Sigmoid colon (tissue), 4 donors: ENCODE measurements around the gene OR5AR1.

ENCODE experiments used
- EP300 ChIP-seq, 4 donors: sonication (generic); formaldehyde crosslinking; IDR thresholded peaks; one replicate each; pipeline ENCODE4 v1.6.1; 2017; ENCODE audit warnings: antibody characterized with exemption in 4 of 4
- POLR2A ChIP-seq, 2 donors: fragments of 450-650 bp; IDR thresholded peaks; one replicate each; pipeline ENCODE4 v1.6.1; 2016; ENCODE audit warnings: antibody characterized with exemption in 2 of 2, mild to moderate bottlenecking in 2 of 2, moderate library complexity in 2 of 2
- POLR2AphosphoS5 ChIP-seq, 4 donors: sonication (generic); formaldehyde crosslinking; IDR thresholded peaks; one replicate each; pipeline ENCODE4 v1.6.1; 2017; ENCODE audit warnings: antibody characterized with exemption in 4 of 4
- TF ChIP-seq, protein P1 (sequence below), 4 experiments: fragments of 450-650 bp in 3 of 4; fragments of 200-600 bp in 1 of 4; IDR thresholded peaks; one replicate each; pipeline ENCODE4 v1.5.1; 2016 to 2019; ENCODE audit warnings: antibody characterized with exemption in 4 of 4, mild to moderate bottlenecking in 3 of 4, moderate library complexity in 2 of 4

DNA sequence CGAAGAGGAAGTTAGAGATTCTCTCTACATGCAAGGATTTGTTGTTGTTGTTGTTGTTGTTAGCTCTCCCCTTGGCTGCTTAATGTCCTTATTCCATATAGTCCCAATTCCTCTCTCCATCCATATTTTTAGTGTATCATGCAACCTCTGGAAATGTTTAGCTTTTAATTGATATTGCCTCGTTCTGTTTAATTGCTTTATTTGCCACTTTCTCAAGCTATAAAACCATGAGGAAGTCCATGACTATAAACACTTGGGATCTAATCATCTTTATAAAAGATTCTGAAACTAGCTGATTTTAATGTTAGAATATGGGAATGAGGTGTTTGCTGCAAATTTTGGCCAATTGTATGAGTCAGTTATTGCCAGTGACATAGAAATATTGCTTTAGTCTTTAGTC, 29.9 kb downstream of the OR5AR1 start:
- TF ChIP-seq, protein P1, sequence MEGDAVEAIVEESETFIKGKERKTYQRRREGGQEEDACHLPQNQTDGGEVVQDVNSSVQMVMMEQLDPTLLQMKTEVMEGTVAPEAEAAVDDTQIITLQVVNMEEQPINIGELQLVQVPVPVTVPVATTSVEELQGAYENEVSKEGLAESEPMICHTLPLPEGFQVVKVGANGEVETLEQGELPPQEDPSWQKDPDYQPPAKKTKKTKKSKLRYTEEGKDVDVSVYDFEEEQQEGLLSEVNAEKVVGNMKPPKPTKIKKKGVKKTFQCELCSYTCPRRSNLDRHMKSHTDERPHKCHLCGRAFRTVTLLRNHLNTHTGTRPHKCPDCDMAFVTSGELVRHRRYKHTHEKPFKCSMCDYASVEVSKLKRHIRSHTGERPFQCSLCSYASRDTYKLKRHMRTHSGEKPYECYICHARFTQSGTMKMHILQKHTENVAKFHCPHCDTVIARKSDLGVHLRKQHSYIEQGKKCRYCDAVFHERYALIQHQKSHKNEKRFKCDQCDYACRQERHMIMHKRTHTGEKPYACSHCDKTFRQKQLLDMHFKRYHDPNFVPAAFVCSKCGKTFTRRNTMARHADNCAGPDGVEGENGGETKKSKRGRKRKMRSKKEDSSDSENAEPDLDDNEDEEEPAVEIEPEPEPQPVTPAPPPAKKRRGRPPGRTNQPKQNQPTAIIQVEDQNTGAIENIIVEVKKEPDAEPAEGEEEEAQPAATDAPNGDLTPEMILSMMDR (IDR thresholded peaks at IDR 0.05) = no peak
- TF ChIP-seq EP300 (IDR thresholded peaks at IDR 0.05) (no peak), POLR2A (IDR thresholded peaks at IDR 0.05) (no peak), POLR2AphosphoS5 (IDR thresholded peaks at IDR 0.05) (no peak)
